ENCODE measurements around the gene F13A1.

F13A1 gene

DNA sequence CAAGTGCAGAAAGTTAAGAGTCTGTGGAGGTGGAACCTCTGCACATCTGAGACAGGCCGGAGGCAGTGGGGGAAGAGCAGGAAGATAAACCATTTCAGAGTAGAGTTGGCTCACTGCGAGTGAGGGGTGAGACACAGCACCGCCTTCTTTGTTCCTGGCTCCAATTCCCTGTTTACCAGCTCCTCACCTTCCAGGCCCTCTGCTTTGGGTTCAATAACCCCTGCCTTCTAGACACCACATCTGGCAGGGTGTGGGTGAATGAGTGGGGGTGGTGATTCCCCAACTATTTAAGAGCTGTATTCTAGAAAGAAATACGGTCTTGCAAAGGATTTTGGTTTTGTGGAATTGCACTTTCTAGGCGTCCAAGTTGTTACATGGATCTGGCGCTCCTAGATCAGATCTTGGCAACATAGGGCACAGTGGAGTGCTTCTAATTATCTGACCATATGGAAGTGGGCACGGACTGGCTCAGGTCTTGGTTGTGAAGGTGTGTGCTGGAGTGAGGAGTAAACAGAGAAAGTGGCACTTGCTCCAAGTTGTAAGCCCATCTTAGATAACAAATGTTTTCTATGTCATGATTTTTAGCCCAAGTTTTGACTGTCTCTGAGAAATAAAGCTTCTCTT, 172.2 kb downstream of the F13A1 start:
- no peak for DNase-seq (ENCODE audit: low spot score)
- TF ChIP-seq, protein P1, sequence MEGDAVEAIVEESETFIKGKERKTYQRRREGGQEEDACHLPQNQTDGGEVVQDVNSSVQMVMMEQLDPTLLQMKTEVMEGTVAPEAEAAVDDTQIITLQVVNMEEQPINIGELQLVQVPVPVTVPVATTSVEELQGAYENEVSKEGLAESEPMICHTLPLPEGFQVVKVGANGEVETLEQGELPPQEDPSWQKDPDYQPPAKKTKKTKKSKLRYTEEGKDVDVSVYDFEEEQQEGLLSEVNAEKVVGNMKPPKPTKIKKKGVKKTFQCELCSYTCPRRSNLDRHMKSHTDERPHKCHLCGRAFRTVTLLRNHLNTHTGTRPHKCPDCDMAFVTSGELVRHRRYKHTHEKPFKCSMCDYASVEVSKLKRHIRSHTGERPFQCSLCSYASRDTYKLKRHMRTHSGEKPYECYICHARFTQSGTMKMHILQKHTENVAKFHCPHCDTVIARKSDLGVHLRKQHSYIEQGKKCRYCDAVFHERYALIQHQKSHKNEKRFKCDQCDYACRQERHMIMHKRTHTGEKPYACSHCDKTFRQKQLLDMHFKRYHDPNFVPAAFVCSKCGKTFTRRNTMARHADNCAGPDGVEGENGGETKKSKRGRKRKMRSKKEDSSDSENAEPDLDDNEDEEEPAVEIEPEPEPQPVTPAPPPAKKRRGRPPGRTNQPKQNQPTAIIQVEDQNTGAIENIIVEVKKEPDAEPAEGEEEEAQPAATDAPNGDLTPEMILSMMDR (IDR thresholded peaks at IDR 0.05; ENCODE audit: extremely low read depth, missing control alignments) = no peak

- TF ChIP-seq, protein P1 (IDR thresholded peaks at IDR 0.05; ENCODE audit: extremely low read depth, missing control alignments) = peak; percentile 28
Observed at GRCh38 chr6:6131492-6132109, 188.9 kb downstream of the F13A1 start.

GRCh38 chr6:6125495-6125894, 195.0 kb downstream of the F13A1 start:
- DNase-seq (ENCODE audit: low spot score) = no peak
- TF ChIP-seq, protein P1 (IDR thresholded peaks at IDR 0.05; ENCODE audit: extremely low read depth, missing control alignments) = no peak

More at GRCh38 chr6:6131492-6132109, 188.9 kb downstream of the F13A1 start:
- peak; percentile 58 for DNase-seq (ENCODE audit: low spot score)

- TF ChIP-seq, protein P1 (IDR thresholded peaks at IDR 0.05; ENCODE audit: extremely low read depth, missing control alignments) = no peak
- DNase-seq (ENCODE audit: low spot score) = no peak
Observed at GRCh38 chr6:6123803-6124202, 196.7 kb downstream of the F13A1 start.

DNA sequence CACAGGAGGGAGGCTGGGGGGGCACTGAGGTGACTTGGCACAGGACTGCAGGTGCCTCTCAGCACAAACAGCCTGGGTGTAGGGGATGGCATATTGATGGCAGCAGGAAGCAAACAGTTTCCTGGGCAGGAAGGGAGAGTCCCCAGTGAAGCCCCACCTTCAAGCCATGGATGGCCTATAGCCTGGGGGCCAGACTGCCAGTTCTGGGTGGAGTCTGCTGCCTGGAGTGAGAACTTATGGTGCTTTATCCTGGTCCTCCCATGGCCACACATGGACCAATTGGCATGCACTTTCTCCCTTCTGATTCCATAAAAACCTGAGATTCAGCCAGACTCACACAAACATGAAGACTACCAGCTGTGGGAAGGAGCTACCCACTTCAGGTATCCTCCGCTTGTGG, 198.5 kb downstream of the F13A1 start:
- TF ChIP-seq, protein P1 (IDR thresholded peaks at IDR 0.05; ENCODE audit: extremely low read depth, missing control alignments) = no peak
- DNase-seq (ENCODE audit: low spot score) = no peak

DNA sequence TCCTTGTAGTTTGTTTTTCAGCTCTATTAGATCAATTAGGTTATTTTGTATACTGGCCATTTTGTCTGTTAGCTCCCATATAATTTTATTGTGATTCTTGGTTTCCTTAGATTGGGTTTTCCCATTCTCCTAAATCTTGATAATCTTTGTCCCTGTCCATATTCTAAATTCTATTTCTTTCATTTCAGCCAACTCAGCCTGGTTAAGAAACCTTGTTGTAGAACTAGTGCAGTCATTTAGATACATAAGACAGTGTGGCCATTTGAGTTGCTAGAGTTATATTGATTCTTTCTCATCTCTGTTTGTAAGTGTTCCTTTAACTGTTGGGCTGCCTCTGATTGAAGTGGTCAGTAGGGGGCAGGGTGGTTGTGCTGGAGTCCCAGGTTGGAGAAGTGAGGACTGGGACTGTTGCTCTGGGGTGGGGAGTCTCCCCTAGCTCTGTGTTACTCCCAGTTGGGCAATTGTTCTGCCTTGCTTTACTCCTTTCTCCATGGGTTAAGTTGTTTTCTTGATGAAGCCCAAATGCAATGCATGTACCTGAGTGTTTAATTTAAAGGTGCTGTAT, 214.9 kb downstream of the F13A1 start:
- DNase-seq (ENCODE audit: low spot score) = no peak
- TF ChIP-seq, protein P1 (IDR thresholded peaks at IDR 0.05; ENCODE audit: extremely low read depth, missing control alignments) = no peak
